ENCODE data around the gene TMEM150B.

The TMEM150B gene

GRCh38 chr19:55275851-55276719 lies 49.1 kb downstream of the TMEM150B start:
- no peak for DNase-seq

GRCh38 chr19:55273978-55274707 lies 51.0 kb downstream of the TMEM150B start:
- DNase-seq = no peak

- DNase-seq = no peak
These were observed 53.0 kb downstream of the TMEM150B start for GRCh38 chr19:55272142-55272541.

- no peak for DNase-seq
These were observed 54.8 kb downstream of the TMEM150B start for GRCh38 chr19:55270172-55270942.

GRCh38 chr19:55269299-55269698 lies 55.8 kb downstream of the TMEM150B start:
- DNase-seq = no peak

GRCh38 chr19:55266840-55267239 lies 58.3 kb downstream of the TMEM150B start:
- no peak for DNase-seq

- no peak for DNase-seq
These were observed 58.7 kb downstream of the TMEM150B start for GRCh38 chr19:55266404-55266803.

- no peak for DNase-seq
These were observed 59.3 kb downstream of the TMEM150B start for GRCh38 chr19:55265723-55266386.

GRCh38 chr19:55265173-55265572 lies 60.0 kb downstream of the TMEM150B start:
- DNase-seq = no peak

- no peak for DNase-seq
These were observed 60.6 kb downstream of the TMEM150B start for GRCh38 chr19:55264531-55264930.

Measured in NCI-H1436 treated with DMSO at 0.1 percent for 48 hours (cell line).